AG04450 (cell line): ENCODE data around the gene HPS6. TPM values are rescaled to one million over a fixed set of nuclear protein-coding genes. Genes with fewer than 3 reads are reported as not detected.

ENCODE experiments used
- CTCF ChIA-PET: fragments of 300-600, 350-600 bp; formaldehyde crosslinking; extraction: SDS; loops from one replicate; lab custom pipeline; 2022; ENCODE audit warnings: antibody characterized with exemption, inconsistent platforms; lab: Charles Lee
- POLR2A ChIA-PET: fragments of 350-600 bp; formaldehyde crosslinking; extraction: SDS; loops from one replicate; lab custom pipeline; 2021; ENCODE audit warnings: antibody characterized with exemption, inconsistent platforms; lab: Yijun Ruan, JAX
- DNase-seq: peaks from one replicate; pipeline ENCODE4 v3.0.0-alpha.2; 2011; ENCODE audit warnings: low read depth, low spot score
- H3K27ac ChIP-seq: one replicate; pipeline ENCODE4 v1.5.1; 2012; ENCODE audit warnings: low read depth, low read length, control low read depth
- H3K27me3 ChIP-seq: one replicate; pipeline ENCODE4 v1.6.0; 2012; ENCODE audit warnings: low read length; ENCODE audit not compliant: control insufficient read depth, insufficient read depth
- H3K4me3 ChIP-seq: 2 replicates; pipeline ENCODE4 v1.5.1; 2011; ENCODE audit warnings: mild to moderate bottlenecking, low read depth, low read length, control low read depth
- H3K9me3 ChIP-seq: 2 replicates; pipeline ENCODE4 v1.5.1; 2012; ENCODE audit warnings: low read length; ENCODE audit not compliant: control insufficient read depth, insufficient read depth
- polyA plus RNA-seq: library from polyadenylated mRNA; depleted of rRNA; stranded (reverse); fragments of >200 nt; gene quantifications from 2 replicates; pipeline ENCODE4 v1.2.3, GENCODE V29; 2011; rRNA removed
- small RNA-seq: library from RNA; depleted of rRNA; stranded (forward); fragments of <200 nt; gene quantifications from one replicate; pipeline ENCODE3, GENCODE V24; 2012; ENCODE audit warnings: low read depth; ENCODE audit not compliant: insufficient read length
- TF ChIP-seq, protein P1 (sequence below): IDR thresholded peaks from 2 replicates; pipeline ENCODE4 v1.5.1; 2011; ENCODE audit warnings: low read depth, low read length, control low read depth, inconsistent platforms

Gene HPS6
- polyA plus RNA-seq, 1 experiment, result 6.4 TPM

DNA sequence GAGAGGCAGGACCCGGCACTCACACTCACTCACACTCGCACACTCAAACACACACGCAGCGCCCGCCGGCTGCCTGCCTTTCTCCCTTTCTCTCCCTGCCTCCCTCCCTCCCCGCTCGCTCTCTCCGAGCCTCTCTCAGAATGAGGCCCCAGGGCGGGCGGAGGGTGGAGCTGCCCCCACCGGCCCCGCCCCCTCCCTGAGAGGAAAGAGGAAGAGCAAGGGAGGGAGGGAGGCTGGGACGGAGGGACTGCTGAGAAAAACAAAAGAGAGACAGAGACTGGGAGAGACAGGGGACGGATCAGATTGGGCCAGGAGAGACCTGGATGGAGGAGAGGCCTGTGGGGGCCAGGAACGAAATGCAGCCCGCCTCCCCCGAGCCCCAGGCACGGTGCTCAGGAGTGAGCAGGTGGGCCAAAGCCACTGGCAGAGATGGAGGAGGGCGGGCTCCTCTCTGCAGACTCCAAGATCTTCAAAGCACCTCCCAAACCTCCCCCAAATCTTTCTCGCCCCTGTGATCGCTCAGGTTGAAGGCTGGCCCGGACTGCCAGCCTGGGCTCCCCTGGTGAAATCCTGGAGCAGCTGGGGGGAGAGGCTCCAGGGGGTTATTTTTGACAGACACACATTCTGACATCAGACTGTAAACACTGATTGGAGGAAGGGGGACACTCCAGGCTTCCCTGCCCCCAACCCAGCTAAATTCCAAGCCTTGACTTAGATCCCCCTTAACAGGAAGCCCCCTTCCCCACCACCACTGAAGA lies 49.9 kb downstream of the HPS6 start:
- H3K27me3 ChIP-seq, result no peaks in the 10 kb centered on the region
- ChIA-PET CTCF (interaction anchor here (0.6 to 1.1 kb wide), 3 partner anchors 12 to 338 kb away, joined by 4 to 5 read pairs (median 5); no protein-coding TSS in a partner anchor), POLR2A (interaction anchor here (0.5 to 2.6 kb wide), 9 partner anchors 9 to 669 kb away, joined by 3 to 14 read pairs (median 4); partner anchors contain the start of genes NOLC1 and OGA)
- peak overlapping the region; percentile 89 for H3K4me3 ChIP-seq
- no peaks in the 10 kb centered on the region for H3K9me3 ChIP-seq
- H3K27ac ChIP-seq, result peak overlapping the region; percentile 52
- TF ChIP-seq, protein P1, sequence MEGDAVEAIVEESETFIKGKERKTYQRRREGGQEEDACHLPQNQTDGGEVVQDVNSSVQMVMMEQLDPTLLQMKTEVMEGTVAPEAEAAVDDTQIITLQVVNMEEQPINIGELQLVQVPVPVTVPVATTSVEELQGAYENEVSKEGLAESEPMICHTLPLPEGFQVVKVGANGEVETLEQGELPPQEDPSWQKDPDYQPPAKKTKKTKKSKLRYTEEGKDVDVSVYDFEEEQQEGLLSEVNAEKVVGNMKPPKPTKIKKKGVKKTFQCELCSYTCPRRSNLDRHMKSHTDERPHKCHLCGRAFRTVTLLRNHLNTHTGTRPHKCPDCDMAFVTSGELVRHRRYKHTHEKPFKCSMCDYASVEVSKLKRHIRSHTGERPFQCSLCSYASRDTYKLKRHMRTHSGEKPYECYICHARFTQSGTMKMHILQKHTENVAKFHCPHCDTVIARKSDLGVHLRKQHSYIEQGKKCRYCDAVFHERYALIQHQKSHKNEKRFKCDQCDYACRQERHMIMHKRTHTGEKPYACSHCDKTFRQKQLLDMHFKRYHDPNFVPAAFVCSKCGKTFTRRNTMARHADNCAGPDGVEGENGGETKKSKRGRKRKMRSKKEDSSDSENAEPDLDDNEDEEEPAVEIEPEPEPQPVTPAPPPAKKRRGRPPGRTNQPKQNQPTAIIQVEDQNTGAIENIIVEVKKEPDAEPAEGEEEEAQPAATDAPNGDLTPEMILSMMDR, result no peak
- no peak for DNase-seq

DNA sequence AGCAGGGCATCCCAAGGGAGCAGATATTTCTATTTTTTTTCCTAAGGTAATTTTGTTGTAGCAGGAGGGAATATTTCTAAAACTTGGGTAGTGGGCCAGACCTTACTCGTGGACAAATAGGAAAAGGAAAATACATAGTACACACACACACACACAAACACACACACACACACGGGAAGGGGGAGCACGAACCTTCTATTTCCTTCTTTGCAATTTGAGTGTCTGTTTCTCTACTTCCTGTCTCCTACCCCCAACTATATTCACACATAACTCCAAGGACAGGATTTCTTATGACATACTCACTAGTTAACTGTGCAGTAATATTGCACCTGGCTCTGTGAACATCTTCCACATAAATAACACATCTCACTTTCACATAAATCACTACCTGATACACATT lies 50.6 kb downstream of the HPS6 start:
- no peak for DNase-seq
- ChIA-PET CTCF (interaction anchor here (1.0 kb wide), 1 partner anchor 43 kb away, joined by 4 read pairs; no protein-coding TSS in a partner anchor), POLR2A (no interaction called here)
- peak overlapping the region; percentile 11 for H3K27ac ChIP-seq
- peak overlapping the region; percentile 89 for H3K4me3 ChIP-seq
- TF ChIP-seq, protein P1, result no peak
- H3K27me3 ChIP-seq, result no peaks in the 10 kb centered on the region
- no peaks in the 10 kb centered on the region for H3K9me3 ChIP-seq

DNA sequence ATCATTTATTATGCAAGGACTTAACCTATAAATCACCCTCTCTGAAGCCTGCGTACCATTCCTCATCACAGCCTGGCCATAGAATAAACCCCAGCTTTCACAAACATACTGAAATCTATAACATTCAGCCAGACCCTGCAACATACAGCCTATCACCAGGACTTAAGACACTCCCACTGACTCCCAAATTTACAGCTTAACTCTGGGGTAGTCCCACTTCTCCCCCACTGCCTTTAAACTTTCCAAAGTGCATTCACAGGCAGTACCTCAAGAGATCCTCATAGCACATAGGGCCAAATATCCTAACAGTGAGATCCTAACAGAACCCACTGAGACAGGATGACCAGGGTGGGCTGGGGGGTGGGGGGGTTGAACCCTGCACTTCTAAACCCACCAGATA lies 51.5 kb downstream of the HPS6 start:
- peak overlapping the region; percentile 91 for H3K4me3 ChIP-seq
- TF ChIP-seq, protein P1, result no peak
- no peaks in the 10 kb centered on the region for H3K27me3 ChIP-seq
- no peaks in the 10 kb centered on the region for H3K9me3 ChIP-seq
- H3K27ac ChIP-seq, result peak overlapping the region; percentile 89
- ChIA-PET CTCF (interaction anchor here (0.8 kb wide), 1 partner anchor 53 kb away, joined by 3 read pairs; no protein-coding TSS in a partner anchor), POLR2A (no interaction called here)
- DNase-seq, result no peak

Small RNA genes within 50 kb of the gene (small RNA-seq; reads per million reads assigned to genes)
- gene AL500527.1, result not detected
- not detected for gene AL500527.2

Other genes starting within 250 kb of the HPS6 start
- gene OGA, start 246.9 kb upstream of the HPS6 start, polyA plus RNA-seq, result 71.9 and 82.6 TPM in 2 replicates
- 0.40 and 0.61 TPM in 2 replicates for gene KCNIP2, start 221.5 kb upstream of the HPS6 start, polyA plus RNA-seq
- gene ARMH3, start 9.2 kb upstream of the HPS6 start, polyA plus RNA-seq, result 19.5 and 19.8 TPM in 2 replicates
- gene LDB1, start 55.0 kb downstream of the HPS6 start, polyA plus RNA-seq, result 95.7 and 106 TPM in 2 replicates
- gene PPRC1, start 67.7 kb downstream of the HPS6 start, polyA plus RNA-seq, result 14.1 and 18.5 TPM in 2 replicates
- gene NOLC1, start 87.0 kb downstream of the HPS6 start, polyA plus RNA-seq, result 60.9 and 80.8 TPM in 2 replicates
- 0.16 and 0.27 TPM in 2 replicates for gene ELOVL3, start 160.9 kb downstream of the HPS6 start, polyA plus RNA-seq
- not detected in 2 replicates for gene PITX3, start 176.2 kb downstream of the HPS6 start, polyA plus RNA-seq
- 31.9 and 43.8 TPM in 2 replicates for gene GBF1, start 180.2 kb downstream of the HPS6 start, polyA plus RNA-seq